GM18520 (cell line): ENCODE data around the gene SYT17.

Experiments
- ATAC-seq: cut with Tn5 transposase; IDR thresholded peaks from one replicate; pipeline ENCODE4 v1.9.1; 2021; ENCODE audit not compliant: unreplicated experiment

The SYT17 gene

GRCh38 chr16:19291475-19291874 lies 123.4 kb downstream of the SYT17 start:
- no peak for ATAC-seq

GRCh38 chr16:19292186-19292585 lies 124.1 kb downstream of the SYT17 start:
- ATAC-seq, result no peak

GRCh38 chr16:19294156-19294649 lies 126.2 kb downstream of the SYT17 start:
- peak; percentile 58 for ATAC-seq

GRCh38 chr16:19295393-19295792 lies 127.4 kb downstream of the SYT17 start:
- ATAC-seq, result no peak

GRCh38 chr16:19297454-19297853 lies 129.4 kb downstream of the SYT17 start:
- ATAC-seq, result no peak

GRCh38 chr16:19299565-19299964 lies 131.5 kb downstream of the SYT17 start:
- ATAC-seq, result no peak

GRCh38 chr16:19301931-19302330 lies 133.9 kb downstream of the SYT17 start:
- ATAC-seq, result no peak

GRCh38 chr16:19304750-19305149 lies 136.7 kb downstream of the SYT17 start:
- no peak for ATAC-seq

- ATAC-seq, result no peak
Observed at GRCh38 chr16:19305443-19305842, 137.4 kb downstream of the SYT17 start.

- no peak for ATAC-seq
Observed at GRCh38 chr16:19307587-19308241, 139.7 kb downstream of the SYT17 start.

- ATAC-seq, result no peak
Observed at GRCh38 chr16:19308392-19308791, 140.4 kb downstream of the SYT17 start.

- ATAC-seq, result no peak
Observed at GRCh38 chr16:19309178-19309577, 141.1 kb downstream of the SYT17 start.

GRCh38 chr16:19314718-19315425 lies 146.8 kb downstream of the SYT17 start:
- ATAC-seq, result no peak

- ATAC-seq, result no peak
Observed at GRCh38 chr16:19315889-19316433, 147.9 kb downstream of the SYT17 start.

GRCh38 chr16:19316846-19317245 lies 148.8 kb downstream of the SYT17 start:
- no peak for ATAC-seq
